Measurements from ENCODE around the gene PFN4.

PFN4 gene

DNA sequence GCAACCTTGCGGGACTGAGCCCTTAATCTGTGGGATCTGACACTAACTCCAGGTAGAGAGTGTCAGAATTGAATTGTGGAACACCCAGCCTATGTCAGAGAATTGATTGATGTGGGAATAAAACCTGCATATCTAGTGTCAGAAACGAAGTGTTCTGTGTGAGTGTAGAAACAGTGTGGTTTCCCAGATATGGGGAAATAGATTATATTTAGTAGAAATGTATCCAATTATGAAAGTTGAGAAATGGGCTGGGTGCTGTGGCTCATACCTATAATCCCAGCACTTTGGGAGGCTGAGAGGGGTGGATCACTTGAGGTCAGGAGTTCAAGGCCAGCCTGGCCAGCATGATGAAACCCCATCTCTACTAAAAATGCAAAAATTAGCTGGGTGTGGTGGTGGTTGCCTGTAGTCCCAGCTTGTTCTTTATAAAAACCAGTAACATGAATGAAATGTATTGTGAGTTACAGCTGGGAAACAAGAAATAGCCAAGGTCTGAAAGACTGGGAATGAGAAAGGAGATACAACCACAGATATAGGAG is 34.2 kb downstream of the PFN4 start:
- TF ChIP-seq, protein P1, sequence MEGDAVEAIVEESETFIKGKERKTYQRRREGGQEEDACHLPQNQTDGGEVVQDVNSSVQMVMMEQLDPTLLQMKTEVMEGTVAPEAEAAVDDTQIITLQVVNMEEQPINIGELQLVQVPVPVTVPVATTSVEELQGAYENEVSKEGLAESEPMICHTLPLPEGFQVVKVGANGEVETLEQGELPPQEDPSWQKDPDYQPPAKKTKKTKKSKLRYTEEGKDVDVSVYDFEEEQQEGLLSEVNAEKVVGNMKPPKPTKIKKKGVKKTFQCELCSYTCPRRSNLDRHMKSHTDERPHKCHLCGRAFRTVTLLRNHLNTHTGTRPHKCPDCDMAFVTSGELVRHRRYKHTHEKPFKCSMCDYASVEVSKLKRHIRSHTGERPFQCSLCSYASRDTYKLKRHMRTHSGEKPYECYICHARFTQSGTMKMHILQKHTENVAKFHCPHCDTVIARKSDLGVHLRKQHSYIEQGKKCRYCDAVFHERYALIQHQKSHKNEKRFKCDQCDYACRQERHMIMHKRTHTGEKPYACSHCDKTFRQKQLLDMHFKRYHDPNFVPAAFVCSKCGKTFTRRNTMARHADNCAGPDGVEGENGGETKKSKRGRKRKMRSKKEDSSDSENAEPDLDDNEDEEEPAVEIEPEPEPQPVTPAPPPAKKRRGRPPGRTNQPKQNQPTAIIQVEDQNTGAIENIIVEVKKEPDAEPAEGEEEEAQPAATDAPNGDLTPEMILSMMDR (IDR thresholded peaks at IDR 0.05; ENCODE audit: low read depth, low read length, missing control alignments): no peak
- in situ Hi-C loops (cut with HindIII; ENCODE audit: low sequenced_read_pairs): no loop called here
- no peak for DNase-seq (ENCODE audit: low read depth)

DNA sequence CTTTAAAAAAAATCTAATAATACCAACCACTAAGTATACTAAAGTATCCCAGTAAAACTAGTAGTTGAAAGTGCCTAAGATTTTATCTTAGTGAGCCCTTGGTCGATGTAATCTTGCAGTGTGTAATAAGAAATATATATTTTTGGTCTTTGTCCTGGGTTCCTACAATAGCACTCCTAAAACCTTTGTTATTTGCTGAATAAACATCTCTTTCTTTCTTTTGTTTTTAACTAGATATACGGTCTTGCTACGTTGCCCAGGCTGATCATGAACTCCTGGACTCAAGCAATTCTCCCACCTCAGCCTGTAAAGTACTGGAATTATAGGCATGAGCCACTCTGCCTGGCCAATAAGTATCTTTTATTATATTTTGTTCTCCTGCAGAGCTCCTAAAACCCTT is 36.1 kb downstream of the PFN4 start:
- in situ Hi-C loops (cut with HindIII; ENCODE audit: low sequenced_read_pairs): no loop called here
- DNase-seq (ENCODE audit: low read depth): no peak
- TF ChIP-seq, protein P1 (IDR thresholded peaks at IDR 0.05; ENCODE audit: low read depth, low read length, missing control alignments): no peak
- no peak overlapping the region for H3K4me3 ChIP-seq (ENCODE audit: low read depth, low read length)

More for the DNA sequence above, 34.2 kb downstream of the PFN4 start:
- no peak overlapping the region for H3K4me3 ChIP-seq (ENCODE audit: low read depth, low read length)

DNA sequence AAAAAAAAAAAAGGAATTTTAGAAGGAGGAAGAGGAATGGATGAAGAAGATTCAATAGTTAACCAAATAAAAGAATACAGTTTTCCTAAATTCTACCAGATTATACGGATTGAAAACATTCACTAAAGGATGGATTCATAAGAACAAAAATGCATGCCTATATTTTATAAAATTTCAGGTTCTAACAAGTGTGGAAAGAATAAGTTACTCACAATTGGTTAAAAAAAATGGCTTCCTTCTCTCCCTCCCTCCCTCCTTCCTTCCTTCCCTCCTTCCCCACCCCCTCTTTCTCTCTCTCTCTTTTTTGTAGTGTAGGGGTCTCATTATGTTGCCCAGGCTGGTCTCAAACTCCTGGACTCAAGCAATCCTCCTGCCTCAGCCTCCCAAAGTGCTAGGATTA is 36.9 kb downstream of the PFN4 start:
- TF ChIP-seq, protein P1 (IDR thresholded peaks at IDR 0.05; ENCODE audit: low read depth, low read length, missing control alignments): no peak
- no peak for DNase-seq (ENCODE audit: low read depth)
- H3K4me3 ChIP-seq (ENCODE audit: low read depth, low read length): no peak overlapping the region
- in situ Hi-C loops (cut with HindIII; ENCODE audit: low sequenced_read_pairs): no loop called here

DNA sequence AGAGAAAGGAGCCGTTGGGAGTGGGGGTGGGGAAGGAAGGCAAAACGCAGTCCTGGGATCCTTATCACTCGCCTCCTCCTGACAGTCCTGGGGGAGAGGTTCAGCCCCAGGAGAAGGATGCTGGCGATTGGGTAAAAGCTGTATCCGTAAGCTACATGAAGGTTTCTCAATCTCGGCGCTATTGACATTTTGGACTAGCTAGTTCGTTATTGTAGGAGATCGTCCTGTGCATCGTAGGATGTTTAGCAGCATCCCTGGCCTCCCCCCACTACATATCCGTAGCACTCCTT is 38.0 kb downstream of the PFN4 start:
- no peak for DNase-seq (ENCODE audit: low read depth)
- in situ Hi-C loops (cut with HindIII; ENCODE audit: low sequenced_read_pairs): no loop called here
- H3K4me3 ChIP-seq (ENCODE audit: low read depth, low read length): peak overlapping the region; percentile 71
- TF ChIP-seq, protein P1 (IDR thresholded peaks at IDR 0.05; ENCODE audit: low read depth, low read length, missing control alignments): no peak

DNA sequence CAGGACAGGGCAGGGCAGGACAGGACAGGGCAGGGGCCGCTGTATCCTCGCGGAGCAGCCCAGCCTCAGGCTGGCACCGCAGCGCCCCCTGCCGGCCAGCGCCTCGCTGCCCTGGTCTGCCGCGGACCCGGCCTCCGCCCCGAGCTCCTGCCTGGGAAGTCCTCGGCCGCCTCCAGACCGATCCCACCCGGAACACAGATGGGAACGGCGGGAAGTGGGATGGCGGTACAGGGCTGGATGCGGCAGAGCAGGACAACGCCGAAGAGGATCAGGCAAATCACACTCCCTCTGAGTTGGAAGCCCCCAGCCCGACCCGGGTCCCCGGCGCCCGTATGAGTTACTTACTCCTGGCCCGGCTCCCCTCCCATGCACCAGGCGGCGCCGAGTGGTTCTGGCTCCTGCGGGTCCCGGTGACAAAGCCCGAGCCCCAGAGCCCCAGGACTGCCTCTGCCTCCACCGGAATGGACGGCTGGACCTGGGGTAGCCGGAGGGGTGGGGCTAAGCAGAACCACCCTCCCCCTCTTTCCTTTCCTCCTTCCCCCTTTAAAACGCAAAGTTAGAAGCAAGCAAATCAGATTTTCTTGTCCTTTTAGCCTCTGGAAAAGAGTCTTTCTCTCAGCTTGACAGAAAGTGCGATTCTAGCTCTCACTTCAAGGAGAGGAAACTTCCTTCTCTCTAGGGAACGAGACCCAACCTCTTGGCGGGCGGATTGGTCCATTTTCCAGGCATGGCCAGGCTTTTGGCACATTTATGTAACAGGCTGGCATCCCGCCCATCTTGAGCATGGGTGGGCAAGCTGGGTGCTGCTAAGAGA is 38.5 kb downstream of the PFN4 start, which contains the start of gene TP53I3:
Gene TP53I3 (minus strand): TSS at position 449 of the 814 bp plus-strand sequence. CDS start 508 bp downstream, outside the sequence.
- H3K4me3 ChIP-seq (ENCODE audit: low read depth, low read length): peak within 1 kb of the TSS; percentile 71
- TF ChIP-seq, protein P1 (IDR thresholded peaks at IDR 0.05; ENCODE audit: low read depth, low read length, missing control alignments): peak; percentile 85
- in situ Hi-C loops (cut with HindIII; ENCODE audit: low sequenced_read_pairs): no loop called here
- peak; percentile 70 for DNase-seq (ENCODE audit: low read depth)

DNA sequence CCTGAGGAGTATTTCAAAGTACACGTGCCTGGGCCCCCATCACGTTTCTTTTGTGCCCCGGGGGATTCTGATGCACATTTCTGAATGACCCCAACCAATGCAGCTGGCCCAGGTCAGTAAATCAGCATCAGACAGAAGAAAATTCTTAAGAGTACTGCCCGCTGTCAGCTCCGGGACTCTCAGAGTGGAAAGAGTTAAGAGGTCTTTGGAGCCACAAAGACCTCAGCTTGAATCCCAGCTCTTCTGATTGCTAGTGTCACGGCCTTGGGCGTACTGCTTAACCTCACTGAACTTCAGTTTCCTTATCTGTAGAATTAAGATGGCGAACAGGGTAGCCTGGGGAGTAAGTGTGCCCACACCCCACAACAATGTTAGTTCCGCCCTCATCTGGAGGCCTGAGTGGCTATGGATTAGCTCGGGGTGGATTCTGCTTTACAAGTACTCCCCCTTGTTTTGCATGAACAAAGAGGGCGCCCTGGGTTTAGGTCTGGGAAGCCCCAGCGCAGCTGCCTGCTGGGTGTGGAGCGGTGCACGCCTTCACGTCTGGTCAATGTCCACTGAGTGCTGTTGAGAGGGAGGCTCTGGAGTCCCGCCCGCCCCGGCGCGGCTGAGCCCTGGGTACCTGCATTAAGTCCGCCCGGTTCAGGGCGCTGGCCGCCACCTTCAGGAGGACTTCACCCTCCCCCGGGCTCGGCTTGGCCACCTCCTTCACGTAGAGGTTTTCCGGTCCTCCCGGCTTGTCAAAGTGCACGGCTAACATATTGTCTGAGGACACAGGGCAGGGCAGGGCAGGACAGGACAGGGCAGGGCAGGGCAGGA is 39.4 kb downstream of the PFN4 start:
- TF ChIP-seq, protein P1 (IDR thresholded peaks at IDR 0.05; ENCODE audit: low read depth, low read length, missing control alignments): no peak
- H3K4me3 ChIP-seq (ENCODE audit: low read depth, low read length): peak overlapping the region; percentile 71
- in situ Hi-C loops (cut with HindIII; ENCODE audit: low sequenced_read_pairs): no loop called here
- DNase-seq (ENCODE audit: low read depth): peak; percentile 57

Data from astrocyte of the cerebellum (primary cell).